GM21528 (cell line): ENCODE data around the gene C12orf54.
"Not testable (repeated sequence)": the region's sequence is repeated elsewhere in the genome, so short reads cannot be mapped to it uniquely, and the experiment has no call there.

Source experiments
- ATAC-seq: cut with Tn5 transposase; IDR thresholded peaks from one replicate; pipeline ENCODE4 v1.9.1; 2021; ENCODE audit warnings: mild to moderate bottlenecking, moderate library complexity; ENCODE audit not compliant: unreplicated experiment, low FRiP score

The C12orf54 gene

GRCh38 chr12:48506836-48507235 is 24.5 kb downstream of the C12orf54 start:
- ATAC-seq, result not testable (repeated sequence)

GRCh38 chr12:48508987-48509386 is 26.7 kb downstream of the C12orf54 start:
- ATAC-seq, result no peak

GRCh38 chr12:48510111-48510510 is 27.8 kb downstream of the C12orf54 start:
- ATAC-seq, result no peak

- peak; percentile 85 for ATAC-seq
Measured at GRCh38 chr12:48512855-48513254, 30.6 kb downstream of the C12orf54 start.

GRCh38 chr12:48514728-48515127 is 32.4 kb downstream of the C12orf54 start:
- no peak for ATAC-seq

GRCh38 chr12:48520381-48520780 is 38.1 kb downstream of the C12orf54 start:
- not testable (repeated sequence) for ATAC-seq

GRCh38 chr12:48525332-48525731 is 43.0 kb downstream of the C12orf54 start, which contains the start of gene OR8S1:
Gene OR8S1 (plus strand): TSS chr12:48525632. CDS start chr12:48525632, 0 bp downstream.
- ATAC-seq, result no peak

GRCh38 chr12:48527891-48528670 is 45.8 kb downstream of the C12orf54 start:
- ATAC-seq, result no peak

- no peak for ATAC-seq
Measured at GRCh38 chr12:48532601-48533000, 50.3 kb downstream of the C12orf54 start.

GRCh38 chr12:48536602-48537001 is 54.3 kb downstream of the C12orf54 start:
- no peak for ATAC-seq

- ATAC-seq, result no peak
Measured at GRCh38 chr12:48542300-48542928, 60.1 kb downstream of the C12orf54 start.

- ATAC-seq, result no peak
Measured at GRCh38 chr12:48545833-48546469, 63.7 kb downstream of the C12orf54 start.
